ENCODE data around the gene SHISA4. TPM values are rescaled to one million over a fixed set of nuclear protein-coding genes. Genes with fewer than 3 reads are reported as not detected.
"Not testable (repeated sequence)": the region's sequence is repeated elsewhere in the genome, so short reads cannot be mapped to it uniquely, and the experiment has no call there.

SHISA4 gene, protein sequence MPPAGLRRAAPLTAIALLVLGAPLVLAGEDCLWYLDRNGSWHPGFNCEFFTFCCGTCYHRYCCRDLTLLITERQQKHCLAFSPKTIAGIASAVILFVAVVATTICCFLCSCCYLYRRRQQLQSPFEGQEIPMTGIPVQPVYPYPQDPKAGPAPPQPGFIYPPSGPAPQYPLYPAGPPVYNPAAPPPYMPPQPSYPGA
- total RNA-seq, result 0.50 and 1.4 TPM in 2 replicates

DNA sequence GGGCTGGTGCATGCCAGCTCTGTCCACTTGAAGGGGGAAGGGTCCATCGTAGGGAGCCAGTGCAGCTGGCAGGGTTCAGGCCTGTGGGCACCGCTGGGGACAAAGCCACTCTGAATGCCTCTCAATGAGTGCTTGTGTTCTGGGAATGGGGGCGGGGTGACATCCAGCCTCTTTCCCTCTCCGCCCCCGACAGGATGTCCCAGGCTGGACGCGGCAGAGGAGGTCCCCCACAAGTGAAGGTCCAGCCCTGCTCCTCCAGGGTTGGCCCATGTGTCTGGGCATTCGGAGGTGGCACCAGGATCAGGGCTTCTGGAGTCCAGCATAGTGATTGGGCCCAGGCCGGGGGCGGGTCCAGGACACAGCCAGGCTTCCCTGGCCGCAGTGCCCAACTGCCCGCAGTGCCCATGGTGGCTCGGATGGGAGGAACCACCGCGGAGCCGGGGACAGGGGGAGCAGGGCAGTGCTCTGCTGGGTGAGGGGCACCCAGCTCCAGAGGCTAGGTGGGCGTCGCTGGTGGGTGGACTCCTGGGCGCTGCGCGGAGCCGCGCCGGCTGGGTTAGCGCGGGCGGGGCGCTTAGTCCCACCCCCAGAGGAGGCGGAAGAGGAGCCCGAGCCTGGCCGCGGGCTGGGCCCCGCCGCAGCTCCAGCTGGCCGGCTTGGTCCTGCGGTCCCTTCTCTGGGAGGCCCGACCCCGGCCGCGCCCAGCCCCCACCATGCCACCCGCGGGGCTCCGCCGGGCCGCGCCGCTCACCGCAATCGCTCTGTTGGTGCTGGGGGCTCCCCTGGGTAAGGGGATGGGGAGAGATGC lies at the start of gene SHISA4:
Gene SHISA4, plus strand, starts transcription at position 617 of the 808 bp plus-strand sequence. Its CDS starts 97 bp downstream, at position 714.
- intact Hi-C loops (cut with micrococcal nuclease), result no loop called here

DNA sequence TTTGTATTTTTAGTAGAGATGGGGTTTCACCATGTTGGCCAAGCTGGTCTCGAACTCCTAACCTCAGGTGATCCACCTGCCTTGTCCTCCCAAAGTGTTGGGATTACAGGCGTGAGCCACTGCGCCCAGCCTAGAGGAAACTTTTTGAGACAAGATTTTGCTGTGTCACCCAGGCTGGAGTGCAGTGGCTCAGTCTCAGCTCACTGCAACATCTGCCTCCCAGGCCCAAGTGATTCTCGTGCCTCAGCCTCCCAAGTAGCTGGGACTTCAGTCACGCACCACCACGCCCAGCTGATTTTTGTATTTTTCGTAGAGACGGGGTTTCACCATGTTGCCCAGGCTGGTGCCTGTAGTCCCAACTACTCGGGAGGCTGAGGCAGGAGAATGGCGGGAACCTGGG lies 49.6 kb upstream of the SHISA4 start:
- intact Hi-C loops (cut with micrococcal nuclease), result not testable (repeated sequence)

DNA sequence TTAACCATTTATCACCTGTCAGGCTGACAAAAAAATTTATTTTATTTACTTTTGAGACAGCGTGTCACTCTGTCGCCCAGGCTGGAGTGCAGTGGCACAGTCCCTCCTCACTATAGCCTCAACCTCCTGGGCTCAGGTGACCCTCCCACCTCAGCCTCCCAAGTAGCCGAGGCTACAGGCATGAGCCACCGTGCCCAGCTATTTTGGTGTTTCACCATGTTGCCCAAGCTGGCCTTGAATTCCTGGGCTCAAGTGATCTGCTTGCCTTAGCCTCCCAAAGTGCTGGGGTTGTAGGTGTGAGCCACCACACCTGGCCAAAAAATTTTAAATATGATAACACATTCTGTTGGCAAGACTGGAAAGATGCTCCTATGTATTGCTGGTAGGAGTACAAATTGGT lies 48.6 kb upstream of the SHISA4 start:
- intact Hi-C loops (cut with micrococcal nuclease), result no loop called here

DNA sequence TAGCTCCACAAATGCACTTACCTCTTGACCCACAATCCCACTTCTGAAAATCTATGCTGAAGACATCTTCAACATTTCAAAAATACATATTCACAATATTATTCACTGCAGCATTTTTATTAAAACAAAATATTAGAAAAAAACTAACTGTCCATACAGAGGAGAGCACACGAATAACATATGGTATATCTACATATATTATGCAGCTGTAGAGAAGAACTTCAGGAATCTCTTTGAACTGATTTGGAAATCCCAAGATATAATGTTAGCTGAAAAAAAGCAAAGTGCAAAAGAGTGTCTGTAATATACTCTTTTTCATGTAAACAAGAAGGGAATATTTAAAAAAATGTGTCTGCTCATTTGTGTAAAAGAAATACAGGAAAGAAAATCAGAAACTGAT lies 48.2 kb upstream of the SHISA4 start:
- intact Hi-C loops (cut with micrococcal nuclease), result no loop called here

DNA sequence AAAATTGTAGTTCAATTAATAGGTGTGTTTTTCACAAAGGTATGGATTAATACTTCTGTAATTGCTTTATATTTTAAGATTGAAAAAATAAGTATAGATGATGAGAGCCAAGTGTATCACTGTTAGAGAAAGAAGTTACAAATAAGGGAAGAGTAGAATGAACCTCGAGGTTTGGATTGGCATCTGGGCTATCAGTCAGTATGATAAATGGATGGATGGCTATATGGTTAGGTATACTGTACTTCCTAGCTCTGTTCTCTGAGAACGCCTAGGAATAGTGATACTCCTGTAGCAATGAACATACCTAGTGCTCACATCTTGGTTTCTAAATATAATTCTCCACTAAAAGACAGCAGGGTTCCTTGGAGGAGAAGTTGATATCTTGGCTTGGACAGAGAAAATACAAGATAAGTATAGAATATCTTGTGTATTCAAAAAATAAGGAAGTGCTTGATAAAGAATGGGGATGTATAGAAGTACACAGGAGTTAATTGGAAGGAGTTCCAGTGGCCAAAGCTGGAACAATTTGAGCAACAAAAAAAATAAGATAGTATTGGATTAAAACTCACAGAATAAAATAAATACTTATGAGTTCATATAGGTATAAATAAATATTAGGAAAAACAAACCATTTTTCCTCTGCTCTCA lies 47.3 kb upstream of the SHISA4 start:
- intact Hi-C loops (cut with micrococcal nuclease), result no loop called here

DNA sequence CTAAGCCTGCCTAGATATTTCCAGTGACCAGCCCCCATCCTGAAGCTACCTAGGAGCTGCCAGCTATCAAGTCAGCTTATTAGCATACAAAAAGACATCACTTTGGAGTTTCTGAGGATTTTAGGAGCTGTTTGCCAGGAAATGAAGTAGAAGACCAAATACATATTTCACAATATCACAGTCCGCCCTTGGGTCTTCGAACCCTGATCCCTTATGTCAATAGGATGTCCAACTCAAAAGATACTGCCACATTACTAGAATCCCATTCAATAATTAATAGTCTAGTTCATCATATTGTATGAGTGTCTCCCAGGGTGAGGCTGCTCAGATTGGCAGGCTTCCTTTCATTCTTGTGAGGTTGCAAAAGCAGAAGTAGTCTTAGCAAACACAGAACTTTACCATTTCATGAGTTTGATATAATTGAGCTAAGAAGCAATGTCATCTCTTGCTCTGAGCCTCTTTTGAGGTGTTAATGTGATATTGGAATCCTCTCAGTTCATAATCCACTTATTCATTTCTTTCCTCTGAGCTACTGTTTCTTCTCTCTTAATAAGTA lies 46.1 kb upstream of the SHISA4 start:
- intact Hi-C loops (cut with micrococcal nuclease), result no loop called here

DNA sequence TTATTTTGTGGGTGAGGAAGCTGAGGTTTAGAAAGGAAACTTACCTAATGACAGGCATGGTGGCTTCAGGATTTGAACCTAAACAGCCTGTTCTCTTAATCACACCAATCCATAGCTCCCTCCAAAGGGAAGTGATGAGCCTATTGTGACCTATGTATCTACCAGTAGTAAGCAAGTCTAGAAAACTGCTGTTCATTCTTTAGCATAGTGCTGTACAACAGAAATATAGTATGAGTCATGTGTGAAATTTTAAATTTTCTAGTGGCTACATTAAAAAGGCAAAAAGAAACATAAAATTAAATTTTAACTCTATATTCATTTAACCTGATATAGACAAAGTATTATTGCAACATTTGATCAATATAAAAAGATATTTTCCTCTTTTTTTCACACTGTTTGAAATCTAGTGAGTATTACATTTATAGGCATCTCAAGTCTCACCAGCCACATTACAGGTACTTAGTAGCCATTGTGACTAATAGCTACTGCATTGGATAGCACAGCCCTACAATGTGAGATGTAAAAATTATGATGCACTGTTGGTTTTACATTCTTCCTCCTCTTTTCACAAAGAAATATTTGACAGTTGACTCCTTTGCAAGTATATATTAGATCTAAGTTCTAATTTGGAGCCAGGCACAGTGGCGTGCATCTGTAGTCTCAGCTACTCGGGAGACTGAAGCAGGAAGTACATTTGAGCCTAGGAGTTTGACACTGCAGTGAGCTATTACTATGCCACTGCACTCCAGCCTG lies 43.2 kb upstream of the SHISA4 start:
- intact Hi-C loops (cut with micrococcal nuclease), result no loop called here

DNA sequence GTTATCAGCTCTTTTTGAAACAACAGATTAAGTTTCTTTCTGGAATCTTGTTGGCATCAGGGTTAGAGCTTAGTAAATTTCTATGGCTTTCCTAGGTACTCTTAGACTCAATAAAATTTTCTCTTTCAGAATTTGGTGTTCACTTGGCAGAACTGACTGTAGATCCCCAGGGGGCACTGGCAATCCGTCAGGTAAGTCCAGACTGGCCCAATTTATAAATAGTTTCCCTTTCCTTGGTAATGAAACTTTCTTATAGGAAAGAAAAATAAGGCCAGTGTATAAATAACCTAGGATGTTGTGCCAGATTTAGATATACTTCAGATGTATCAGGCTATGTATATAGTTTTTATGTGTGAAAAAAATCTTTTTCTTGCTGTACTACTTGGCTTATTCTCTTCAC lies 41.5 kb upstream of the SHISA4 start:
- intact Hi-C loops (cut with micrococcal nuclease), result no loop called here

DNA sequence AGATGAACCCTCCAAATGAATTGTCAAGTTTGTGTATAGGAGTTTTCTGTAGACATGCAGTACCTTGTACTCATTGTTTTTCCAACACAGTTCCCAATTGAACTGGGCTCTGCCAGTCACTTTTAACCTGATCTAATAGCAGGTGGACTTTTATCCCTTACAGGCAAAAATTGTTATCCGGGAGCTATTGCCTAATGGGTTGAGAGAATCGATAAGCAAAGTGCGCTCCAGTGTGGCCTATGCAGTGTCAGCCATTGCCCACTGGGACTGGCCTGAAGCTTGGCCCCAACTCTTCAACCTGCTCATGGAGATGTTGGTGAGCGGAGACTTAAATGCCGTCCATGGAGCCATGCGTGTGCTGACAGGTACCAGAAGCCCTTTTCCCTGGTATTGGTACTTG lies 40.5 kb upstream of the SHISA4 start:
- intact Hi-C loops (cut with micrococcal nuclease), result no loop called here

DNA sequence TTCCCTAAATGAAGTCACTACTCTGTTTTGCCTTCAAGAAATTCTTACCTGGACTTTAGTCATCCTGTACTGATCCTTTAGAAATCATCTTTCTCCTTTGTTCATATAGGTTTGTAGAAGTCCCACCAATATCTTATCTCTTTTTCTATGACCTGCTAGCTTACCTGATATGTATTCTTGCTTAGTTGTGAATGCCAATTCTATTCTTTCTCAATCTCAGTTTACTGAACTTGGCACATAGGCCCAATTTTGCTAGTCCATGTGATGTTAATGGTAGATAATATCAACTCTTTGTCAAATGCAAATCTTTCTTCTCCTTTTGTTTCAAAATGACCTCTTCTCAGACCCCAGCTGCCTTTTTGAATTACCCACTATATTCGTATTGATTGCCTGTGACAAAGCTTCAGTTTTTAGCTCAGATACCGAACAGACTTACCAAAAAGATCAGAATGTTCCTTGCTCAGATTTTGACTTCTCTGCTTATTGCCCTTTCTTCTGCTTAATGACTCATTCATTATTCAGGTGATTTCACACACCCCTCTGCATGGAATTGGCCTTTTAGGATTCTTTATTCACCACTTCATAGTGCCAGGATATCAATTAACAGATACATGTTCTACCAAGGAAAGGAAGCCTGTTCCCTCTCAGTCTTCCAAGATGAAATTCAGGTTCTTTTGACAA lies 39.2 kb upstream of the SHISA4 start:
- intact Hi-C loops (cut with micrococcal nuclease), result no loop called here

DNA sequence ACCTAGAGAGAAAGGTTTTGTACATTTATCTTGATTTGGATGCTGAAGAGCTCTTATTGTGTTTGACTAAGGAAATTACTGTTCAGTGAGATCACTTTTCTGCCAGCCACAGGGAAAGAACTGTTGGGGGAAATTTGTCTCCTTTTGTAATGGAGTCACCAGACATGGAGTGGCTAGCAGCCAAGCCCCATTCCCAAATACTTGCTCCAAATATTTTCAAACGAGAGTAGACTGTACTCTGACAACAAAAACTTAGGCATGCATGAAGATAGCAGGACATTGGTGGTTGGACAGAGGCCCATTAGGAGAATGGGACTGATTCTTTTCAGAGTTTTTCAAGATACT lies 38.7 kb upstream of the SHISA4 start:
- intact Hi-C loops (cut with micrococcal nuclease), result no loop called here

DNA sequence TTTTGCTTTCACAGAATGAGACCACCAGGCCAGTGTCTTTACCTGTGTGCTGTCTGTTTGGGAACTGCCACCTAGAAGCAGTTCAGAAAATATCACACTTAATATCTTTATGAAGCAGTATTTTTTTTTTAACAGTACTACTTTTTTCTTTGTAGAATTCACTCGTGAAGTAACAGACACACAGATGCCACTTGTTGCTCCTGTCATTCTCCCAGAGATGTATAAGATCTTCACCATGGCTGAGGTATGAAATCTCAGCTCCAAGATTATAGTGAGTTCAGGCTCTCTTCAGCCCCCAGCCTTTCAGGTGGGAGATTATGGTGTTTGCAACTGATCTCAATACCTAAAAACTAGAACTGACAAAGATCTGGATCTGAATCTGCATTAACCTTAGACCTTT lies 36.7 kb upstream of the SHISA4 start:
- intact Hi-C loops (cut with micrococcal nuclease), result no loop called here

DNA sequence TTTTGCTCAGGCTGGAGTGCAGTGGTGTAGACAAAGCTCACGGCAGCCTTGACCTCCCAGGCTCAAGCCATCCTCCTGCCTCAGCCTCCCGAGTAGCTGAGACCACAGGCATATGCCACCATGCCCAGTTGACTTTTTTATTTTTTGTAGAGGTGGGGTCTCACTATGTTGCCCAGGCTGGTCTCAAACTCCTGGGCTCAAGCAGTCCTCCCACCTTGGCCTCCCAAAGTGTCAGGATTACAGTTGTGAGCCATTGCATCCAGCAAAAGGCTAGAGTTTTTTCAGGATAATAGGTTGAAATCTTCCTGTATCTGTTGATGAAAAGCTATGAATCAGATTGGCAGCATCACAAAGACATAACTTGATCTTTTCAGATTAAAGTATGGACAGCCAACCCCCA lies 32.0 kb upstream of the SHISA4 start:
- intact Hi-C loops (cut with micrococcal nuclease), result not testable (repeated sequence)

DNA sequence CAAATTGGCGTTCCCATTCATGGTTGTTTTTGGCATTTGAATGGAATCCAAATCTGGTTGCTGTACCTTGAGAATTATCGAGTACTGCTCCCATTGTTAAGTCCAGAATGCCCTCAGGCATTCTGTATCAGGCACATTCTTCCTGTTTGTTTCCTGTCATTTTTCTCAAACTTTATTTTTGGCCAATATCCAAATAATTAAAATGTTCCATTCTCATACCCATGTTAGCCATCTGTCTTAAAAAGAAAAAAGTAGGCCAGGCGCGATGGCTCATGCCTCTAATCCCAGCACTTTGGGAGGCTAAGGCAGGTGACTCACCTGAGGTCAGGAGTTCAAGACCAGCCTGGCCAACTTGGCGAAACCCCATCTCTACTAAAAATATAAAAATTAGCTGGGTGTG lies 29.3 kb upstream of the SHISA4 start:
- intact Hi-C loops (cut with micrococcal nuclease), result no loop called here

DNA sequence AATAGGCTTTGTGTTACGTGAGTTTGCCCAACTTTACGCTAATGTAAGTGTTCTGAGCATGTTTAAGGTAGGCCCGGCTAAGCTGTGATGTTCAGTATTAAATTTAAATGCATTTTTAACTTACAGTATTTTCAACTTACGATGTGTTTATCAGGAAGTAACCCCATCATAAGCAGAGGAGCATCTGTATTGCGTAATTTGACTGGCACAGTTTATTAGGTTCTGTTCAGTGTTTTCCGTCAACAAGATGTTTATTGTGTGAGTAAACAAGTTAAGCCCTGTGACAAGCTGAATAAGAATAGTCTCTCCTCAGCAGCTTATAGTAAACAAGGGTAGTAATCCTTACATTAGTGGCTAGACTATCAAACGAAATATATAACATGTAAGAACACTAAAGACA lies 27.2 kb upstream of the SHISA4 start:
- intact Hi-C loops (cut with micrococcal nuclease), result no loop called here

DNA sequence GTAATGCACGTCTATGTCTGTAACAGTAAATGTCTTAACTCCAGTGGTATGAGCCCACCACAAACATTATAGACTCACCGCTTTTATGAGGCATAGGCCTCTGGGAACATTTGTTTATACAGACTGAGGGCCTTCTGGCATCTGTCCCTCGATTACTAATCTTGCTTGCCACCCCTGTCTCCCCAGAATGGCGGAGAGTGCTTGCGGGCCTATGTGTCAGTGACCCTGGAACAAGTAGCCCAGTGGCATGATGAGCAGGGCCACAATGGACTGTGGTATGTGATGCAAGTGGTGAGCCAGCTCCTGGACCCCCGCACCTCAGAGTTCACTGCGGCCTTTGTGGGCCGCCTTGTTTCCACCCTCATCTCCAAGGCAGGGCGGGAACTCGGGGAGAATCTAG lies 18.3 kb upstream of the SHISA4 start:
- intact Hi-C loops (cut with micrococcal nuclease), result no loop called here

DNA sequence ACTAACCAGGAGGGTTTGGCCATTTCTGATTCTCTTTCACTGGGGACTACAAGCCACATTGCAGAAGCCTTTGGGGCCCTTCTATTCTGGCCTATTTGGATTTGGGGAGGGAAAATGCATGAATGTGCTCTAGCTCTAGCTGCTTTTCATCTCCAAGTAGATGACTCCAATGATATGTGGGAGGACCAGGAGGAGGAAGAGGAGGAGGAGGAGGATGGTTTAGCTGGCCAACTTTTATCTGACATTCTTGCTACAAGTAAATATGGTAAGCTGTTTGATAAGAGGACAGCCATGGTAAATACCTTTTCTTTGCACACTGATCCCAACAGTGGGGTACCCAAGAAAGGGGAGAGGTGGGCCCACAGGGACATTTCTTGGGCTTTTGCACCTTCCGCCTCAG lies 14.0 kb upstream of the SHISA4 start:
- intact Hi-C loops (cut with micrococcal nuclease), result loop anchor here (5.0 kb wide), 1 partner anchor 47 kb away; the partner anchor contains the start of gene IPO9

DNA sequence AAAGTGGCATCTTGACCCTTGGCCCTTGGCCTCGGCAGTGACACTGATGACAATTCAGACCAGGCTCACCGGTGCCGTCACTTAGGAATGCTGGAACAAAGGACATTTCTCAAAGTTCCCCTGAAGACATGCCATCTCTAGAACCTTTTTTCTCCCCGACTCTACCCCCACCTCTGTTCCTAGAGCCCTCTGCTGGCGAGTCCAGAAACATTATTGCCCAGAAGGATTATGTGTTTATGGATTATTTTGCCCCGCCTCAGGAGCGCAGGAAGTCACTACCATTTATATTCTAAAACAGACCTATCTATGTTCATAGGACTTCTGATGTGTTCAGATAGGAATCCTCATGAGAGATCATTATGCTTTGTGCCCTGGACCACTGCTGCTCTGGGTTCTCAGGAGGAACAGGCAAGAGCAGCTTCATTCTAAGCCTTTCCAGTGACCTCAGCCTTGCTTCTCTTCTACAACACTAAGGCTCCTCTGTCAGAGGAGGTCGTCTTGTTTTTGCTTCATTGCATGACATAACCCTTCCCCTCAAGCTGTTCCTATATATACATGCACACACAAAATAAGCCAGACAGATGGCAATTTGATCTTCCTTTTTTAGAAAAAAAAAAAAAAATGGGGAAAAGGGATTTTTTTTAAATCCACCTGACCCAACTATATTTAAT lies 12.4 kb upstream of the SHISA4 start:
- intact Hi-C loops (cut with micrococcal nuclease), result loop anchor here (5.0 kb wide), 1 partner anchor 49 kb away; the partner anchor contains the start of gene IPO9

DNA sequence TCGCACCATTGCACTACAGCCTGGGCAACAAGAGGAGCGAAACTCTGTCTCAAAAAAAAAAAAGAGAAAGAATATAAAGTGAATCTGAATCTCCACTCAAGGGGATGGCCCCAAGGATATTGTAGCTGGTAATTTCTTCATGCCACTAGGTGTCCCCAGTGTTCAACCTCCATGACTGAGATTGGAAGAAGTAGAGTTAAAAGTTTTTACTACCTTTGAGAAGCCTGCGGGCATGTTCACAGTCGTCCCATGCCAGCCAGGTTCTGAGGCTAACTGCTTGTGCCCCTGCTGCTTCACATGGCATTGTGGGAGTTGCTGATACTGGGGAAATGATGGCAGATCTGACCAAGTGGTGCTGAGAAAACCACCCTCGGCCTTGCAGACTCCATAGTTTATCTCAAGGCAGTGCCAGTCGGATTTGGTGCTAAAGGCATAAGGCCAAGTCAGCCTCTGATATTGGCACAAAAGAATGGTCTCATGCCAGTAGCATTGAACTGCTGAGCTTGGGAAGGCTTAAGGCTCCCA lies 10.8 kb upstream of the SHISA4 start:
- intact Hi-C loops (cut with micrococcal nuclease), result loop anchor here (1.0 to 5.0 kb wide), 2 partner anchors 51 to 94 kb away; partner anchors contain the start of gene IPO9

Data from T-helper 2 cell treated with Interferon-gamma antibody and Interleukin-4, amounts not matched to agents 100 ng/mL and 5 ng/mL, for 36 hours (primary cell).